ENCODE results near the gene GABRG3. TPM values are rescaled to one million over a fixed set of nuclear protein-coding genes. Genes with fewer than 3 reads are reported as not detected.

The GABRG3 gene
- total RNA-seq, 1 donor from 2014 or later, result not detected

GRCh38 chr15:27133249-27133648 is 162.3 kb downstream of the GABRG3 start:
- intact Hi-C loops (cut with micrococcal nuclease), result no loop called here
- Mint-ChIP-seq H3K4me3 (ENCODE audit: low read depth) (no peak overlapping the region), H3K27me3 (ENCODE audit: low read depth) (no peaks in the 10 kb centered on the region), H3K36me3 (ENCODE audit: low read depth) (no peaks in the 10 kb centered on the region), H3K4me1 (ENCODE audit: low read depth) (no peaks in the 10 kb centered on the region), H3K27ac (no peak overlapping the region), H3K9me3 (peaks cover 41% of the 10 kb centered on the region)
- no peak for DNase-seq (ENCODE audit: low spot score)

GRCh38 chr15:27134481-27134880 is 163.5 kb downstream of the GABRG3 start:
- H3K27me3 Mint-ChIP-seq (ENCODE audit: low read depth), result no peaks in the 10 kb centered on the region
- no peak overlapping the region for H3K27ac Mint-ChIP-seq
- peaks cover 47% of the 10 kb centered on the region for H3K9me3 Mint-ChIP-seq
- no peak overlapping the region for H3K4me3 Mint-ChIP-seq (ENCODE audit: low read depth)
- no peak for DNase-seq (ENCODE audit: low spot score)
- no peaks in the 10 kb centered on the region for H3K4me1 Mint-ChIP-seq (ENCODE audit: low read depth)
- H3K36me3 Mint-ChIP-seq (ENCODE audit: low read depth), result no peaks in the 10 kb centered on the region
- intact Hi-C loops (cut with micrococcal nuclease), result no loop called here

GRCh38 chr15:27135151-27135550 is 164.2 kb downstream of the GABRG3 start:
- Mint-ChIP-seq H3K9me3 (peaks cover 47% of the 10 kb centered on the region), H3K4me3 (ENCODE audit: low read depth) (no peak overlapping the region), H3K27ac (no peak overlapping the region), H3K4me1 (ENCODE audit: low read depth) (no peaks in the 10 kb centered on the region), H3K36me3 (ENCODE audit: low read depth) (no peaks in the 10 kb centered on the region), H3K27me3 (ENCODE audit: low read depth) (no peaks in the 10 kb centered on the region)
- intact Hi-C loops (cut with micrococcal nuclease), result no loop called here
- no peak for DNase-seq (ENCODE audit: low spot score)

GRCh38 chr15:27137127-27137526 is 166.1 kb downstream of the GABRG3 start:
- H3K27me3 Mint-ChIP-seq (ENCODE audit: low read depth), result no peaks in the 10 kb centered on the region
- no peaks in the 10 kb centered on the region for H3K36me3 Mint-ChIP-seq (ENCODE audit: low read depth)
- no peak overlapping the region for H3K4me3 Mint-ChIP-seq (ENCODE audit: low read depth)
- peaks cover 47% of the 10 kb centered on the region for H3K9me3 Mint-ChIP-seq
- intact Hi-C loops (cut with micrococcal nuclease), result no loop called here
- DNase-seq (ENCODE audit: low spot score), result no peak
- H3K4me1 Mint-ChIP-seq (ENCODE audit: low read depth), result no peaks in the 10 kb centered on the region
- no peak overlapping the region for H3K27ac Mint-ChIP-seq

GRCh38 chr15:27165590-27165989 is 194.6 kb downstream of the GABRG3 start:
- intact Hi-C loops (cut with micrococcal nuclease), result no loop called here
- H3K4me1 Mint-ChIP-seq (ENCODE audit: low read depth), result no peaks in the 10 kb centered on the region
- DNase-seq (ENCODE audit: low spot score), result no peak
- H3K9me3 Mint-ChIP-seq, result peaks cover 48% of the 10 kb centered on the region
- H3K27me3 Mint-ChIP-seq (ENCODE audit: low read depth), result no peaks in the 10 kb centered on the region
- H3K36me3 Mint-ChIP-seq (ENCODE audit: low read depth), result no peaks in the 10 kb centered on the region
- no peak overlapping the region for H3K4me3 Mint-ChIP-seq (ENCODE audit: low read depth)
- no peak overlapping the region for H3K27ac Mint-ChIP-seq

GRCh38 chr15:27166917-27167316 is 195.9 kb downstream of the GABRG3 start:
- no peaks in the 10 kb centered on the region for H3K4me1 Mint-ChIP-seq (ENCODE audit: low read depth)
- no peaks in the 10 kb centered on the region for H3K36me3 Mint-ChIP-seq (ENCODE audit: low read depth)
- H3K27ac Mint-ChIP-seq, result no peak overlapping the region
- H3K9me3 Mint-ChIP-seq, result peaks cover 51% of the 10 kb centered on the region
- DNase-seq (ENCODE audit: low spot score), result no peak
- H3K27me3 Mint-ChIP-seq (ENCODE audit: low read depth), result no peaks in the 10 kb centered on the region
- no peak overlapping the region for H3K4me3 Mint-ChIP-seq (ENCODE audit: low read depth)
- intact Hi-C loops (cut with micrococcal nuclease), result no loop called here

- Mint-ChIP-seq H3K4me1 (ENCODE audit: low read depth) (no peaks in the 10 kb centered on the region), H3K27ac (no peak overlapping the region), H3K9me3 (peaks cover 48% of the 10 kb centered on the region), H3K36me3 (ENCODE audit: low read depth) (no peaks in the 10 kb centered on the region), H3K27me3 (ENCODE audit: low read depth) (no peaks in the 10 kb centered on the region), H3K4me3 (ENCODE audit: low read depth) (no peak overlapping the region)
- DNase-seq (ENCODE audit: low spot score), result no peak
- intact Hi-C loops (cut with micrococcal nuclease), result no loop called here
Observed at GRCh38 chr15:27167738-27168137, 196.8 kb downstream of the GABRG3 start.

- intact Hi-C loops (cut with micrococcal nuclease), result no loop called here
- no peak for DNase-seq (ENCODE audit: low spot score)
- H3K27ac Mint-ChIP-seq, result no peak overlapping the region
Observed at GRCh38 chr15:27170851-27171250, 199.9 kb downstream of the GABRG3 start.

GRCh38 chr15:27172821-27173220 is 201.8 kb downstream of the GABRG3 start:
- H3K27ac Mint-ChIP-seq, result no peak overlapping the region
- intact Hi-C loops (cut with micrococcal nuclease), result no loop called here

More at GRCh38 chr15:27170851-27171250, 199.9 kb downstream of the GABRG3 start:
- no peaks in the 10 kb centered on the region for H3K4me1 Mint-ChIP-seq (ENCODE audit: low read depth)
- no peaks in the 10 kb centered on the region for H3K36me3 Mint-ChIP-seq (ENCODE audit: low read depth)
- H3K9me3 Mint-ChIP-seq, result peaks cover 46% of the 10 kb centered on the region
- no peak overlapping the region for H3K4me3 Mint-ChIP-seq (ENCODE audit: low read depth)
- H3K27me3 Mint-ChIP-seq (ENCODE audit: low read depth), result no peaks in the 10 kb centered on the region

GRCh38 chr15:27175472-27176153 is 204.6 kb downstream of the GABRG3 start:
- no peak for DNase-seq (ENCODE audit: low spot score)
- no peak overlapping the region for H3K4me3 Mint-ChIP-seq (ENCODE audit: low read depth)
- intact Hi-C loops (cut with micrococcal nuclease), result no loop called here
- peaks cover 67% of the 10 kb centered on the region for H3K9me3 Mint-ChIP-seq
- H3K4me1 Mint-ChIP-seq (ENCODE audit: low read depth), result no peaks in the 10 kb centered on the region
- no peak overlapping the region for H3K27ac Mint-ChIP-seq
- H3K27me3 Mint-ChIP-seq (ENCODE audit: low read depth), result no peaks in the 10 kb centered on the region
- H3K36me3 Mint-ChIP-seq (ENCODE audit: low read depth), result no peaks in the 10 kb centered on the region

More at GRCh38 chr15:27172821-27173220, 201.8 kb downstream of the GABRG3 start:
- Mint-ChIP-seq H3K36me3 (ENCODE audit: low read depth) (no peaks in the 10 kb centered on the region), H3K4me1 (ENCODE audit: low read depth) (no peaks in the 10 kb centered on the region), H3K27me3 (ENCODE audit: low read depth) (no peaks in the 10 kb centered on the region), H3K9me3 (peaks cover 60% of the 10 kb centered on the region), H3K4me3 (ENCODE audit: low read depth) (no peak overlapping the region)
- no peak for DNase-seq (ENCODE audit: low spot score)

GRCh38 chr15:27176785-27177406 is 205.9 kb downstream of the GABRG3 start:
- H3K27ac Mint-ChIP-seq, result no peak overlapping the region
- no peak for DNase-seq (ENCODE audit: low spot score)
- intact Hi-C loops (cut with micrococcal nuclease), result no loop called here
- no peaks in the 10 kb centered on the region for H3K27me3 Mint-ChIP-seq (ENCODE audit: low read depth)
- H3K4me3 Mint-ChIP-seq (ENCODE audit: low read depth), result no peak overlapping the region
- H3K9me3 Mint-ChIP-seq, result peaks cover 74% of the 10 kb centered on the region
- H3K36me3 Mint-ChIP-seq (ENCODE audit: low read depth), result no peaks in the 10 kb centered on the region
- H3K4me1 Mint-ChIP-seq (ENCODE audit: low read depth), result no peaks in the 10 kb centered on the region

- Mint-ChIP-seq H3K36me3 (ENCODE audit: low read depth) (no peaks in the 10 kb centered on the region), H3K27ac (no peak overlapping the region), H3K9me3 (peaks cover 72% of the 10 kb centered on the region), H3K4me3 (ENCODE audit: low read depth) (no peak overlapping the region), H3K27me3 (ENCODE audit: low read depth) (no peaks in the 10 kb centered on the region), H3K4me1 (ENCODE audit: low read depth) (no peaks in the 10 kb centered on the region)
- intact Hi-C loops (cut with micrococcal nuclease), result no loop called here
- no peak for DNase-seq (ENCODE audit: low spot score)
Observed at GRCh38 chr15:27179789-27180188, 208.8 kb downstream of the GABRG3 start.

- Mint-ChIP-seq H3K4me3 (ENCODE audit: low read depth) (no peak overlapping the region), H3K4me1 (ENCODE audit: low read depth) (no peaks in the 10 kb centered on the region), H3K36me3 (ENCODE audit: low read depth) (no peaks in the 10 kb centered on the region), H3K27ac (no peak overlapping the region), H3K9me3 (peaks cover 76% of the 10 kb centered on the region), H3K27me3 (ENCODE audit: low read depth) (no peaks in the 10 kb centered on the region)
- no peak for DNase-seq (ENCODE audit: low spot score)
- intact Hi-C loops (cut with micrococcal nuclease), result no loop called here
Observed at GRCh38 chr15:27182561-27183110, 211.7 kb downstream of the GABRG3 start.

Data from activated T-helper 2 cell treated with anti-CD3 and anti-CD28 coated beads, Interferon-gamma antibody, Interleukin-2, Interleukin-4, amounts not matched to agents 10 μg/mL and 5 μg/mL and 100 μg/mL, durations not matched to agents 14 hours and 24 hours and 36 hours (primary cell).